HG03108 (cell line): ENCODE results near the gene SCN3A.

Experiments used
- ATAC-seq: cut with Tn5 transposase; IDR thresholded peaks from one replicate; pipeline ENCODE4 v1.9.1; 2021; ENCODE audit warnings: moderate library complexity; ENCODE audit not compliant: unreplicated experiment

The SCN3A gene

DNA sequence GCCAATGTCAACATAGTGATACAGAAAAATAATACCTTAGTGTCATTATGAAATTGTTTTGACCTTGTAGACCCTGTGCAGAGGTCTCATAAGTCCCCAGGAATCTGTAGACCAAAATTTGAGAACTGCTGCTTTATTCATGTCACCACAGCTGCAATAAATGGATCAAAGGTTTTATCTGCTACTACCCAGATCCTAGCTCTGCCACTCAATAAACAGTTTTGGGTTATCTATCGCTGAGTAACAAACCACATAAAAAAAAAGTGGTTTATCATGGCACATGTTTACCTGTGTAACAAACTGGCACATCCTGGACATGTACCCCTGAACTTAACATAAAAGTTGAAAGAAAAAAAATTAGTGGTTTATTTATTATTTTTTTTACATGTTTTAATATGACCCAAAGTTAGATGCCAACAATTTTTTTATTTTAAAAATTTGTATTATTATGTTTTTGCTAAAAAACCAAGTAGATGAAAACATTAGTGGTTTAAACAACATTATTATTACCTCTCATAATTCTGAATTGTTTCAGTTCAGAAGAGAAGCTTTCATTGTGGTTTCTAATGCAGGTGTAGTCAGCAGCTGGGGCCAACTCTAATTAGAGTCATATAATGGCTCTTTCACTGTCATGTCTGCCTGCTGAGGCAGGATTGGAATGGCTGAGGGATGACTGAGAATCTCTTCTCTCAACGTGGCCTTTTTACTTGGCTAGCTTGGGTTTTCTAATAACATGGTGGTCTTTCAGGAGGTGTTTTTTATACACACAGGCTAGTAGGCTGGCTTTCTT, 145.2 kb downstream of the SCN3A start:
- no peak for ATAC-seq

- no peak for ATAC-seq
Observed at GRCh38 chr2:165057931-165058330, 145.9 kb downstream of the SCN3A start.

DNA sequence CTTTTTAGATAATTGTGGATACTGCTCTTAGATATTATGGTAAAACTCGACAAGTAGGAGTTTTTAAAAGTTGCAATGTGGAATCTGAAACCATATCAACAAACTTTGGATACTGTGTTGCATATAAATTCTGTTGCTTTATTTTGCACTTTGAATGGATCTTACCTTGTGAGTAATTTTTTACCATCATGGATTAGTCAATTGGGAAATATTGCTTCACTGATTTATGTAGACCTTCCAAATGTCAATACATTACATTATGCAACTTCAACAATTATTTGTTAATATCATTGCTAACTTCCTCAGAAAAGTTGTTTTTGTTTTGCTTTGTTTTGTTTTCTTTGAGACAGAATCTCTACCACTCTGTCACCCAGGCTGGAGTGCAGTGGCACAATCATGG, 146.5 kb downstream of the SCN3A start:
- no peak for ATAC-seq

DNA sequence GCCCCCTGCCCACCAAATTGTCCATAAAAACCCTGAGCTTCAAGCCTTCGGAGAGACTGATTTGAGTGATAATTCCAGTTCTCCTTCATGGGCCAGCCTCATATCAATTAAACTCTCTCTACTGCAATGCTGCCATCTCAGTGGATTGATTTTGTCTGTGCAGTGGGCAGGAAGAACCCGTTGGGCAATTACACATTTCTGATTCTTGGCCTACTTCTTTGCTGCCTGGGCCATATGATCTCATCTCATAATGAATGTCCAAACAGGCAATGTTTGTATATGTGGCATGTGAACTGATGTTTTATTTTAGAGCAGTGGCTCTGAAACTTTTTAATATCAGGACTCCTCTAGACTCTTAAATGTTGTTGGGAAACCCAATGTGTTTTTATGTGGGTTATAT, 147.3 kb downstream of the SCN3A start:
- no peak for ATAC-seq

- ATAC-seq = no peak
Observed at GRCh38 chr2:165055082-165055851, 148.6 kb downstream of the SCN3A start.

GRCh38 chr2:165054652-165055051, 149.2 kb downstream of the SCN3A start:
- no peak for ATAC-seq

DNA sequence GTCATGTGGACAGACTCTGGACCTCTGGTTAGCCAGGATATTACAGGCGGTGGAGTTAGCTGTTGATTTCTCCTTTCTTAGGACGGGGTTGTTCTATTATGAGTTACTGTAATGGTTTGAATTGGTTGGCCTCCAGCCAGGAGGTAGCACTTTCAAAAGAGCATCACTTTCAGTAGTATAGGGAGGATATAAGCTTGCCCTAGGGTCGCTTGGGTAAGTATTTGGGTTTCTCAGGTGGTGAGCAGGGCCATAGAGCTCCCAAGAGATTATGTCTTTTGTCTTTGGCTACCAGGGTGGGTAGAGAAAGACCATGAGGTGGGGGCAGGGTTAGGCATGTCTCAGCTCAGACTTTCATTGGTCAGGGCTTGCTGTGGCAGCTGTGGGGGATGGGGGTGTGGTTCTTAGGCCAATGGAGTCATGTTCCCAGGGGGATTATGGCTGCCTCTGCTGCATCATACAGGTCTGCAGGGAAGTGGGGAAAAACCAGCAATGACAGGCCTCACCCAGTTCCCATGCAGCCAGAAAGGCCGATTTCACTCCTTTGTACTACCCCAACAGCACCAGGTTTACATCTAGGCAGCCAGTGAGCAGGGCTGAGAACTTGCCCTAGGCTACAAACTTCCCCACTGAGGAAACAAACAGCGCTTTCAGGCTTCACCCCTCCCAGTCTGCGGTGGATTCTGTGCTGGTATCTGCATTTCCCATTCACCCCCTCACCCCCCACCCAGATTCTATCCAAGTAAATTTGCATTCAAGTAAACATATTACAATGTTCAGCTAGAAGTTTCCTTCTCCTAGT, 159.1 kb downstream of the SCN3A start:
- no peak for ATAC-seq
